HCT116 (cell line): ENCODE data around the gene ACSL3. TPM values are rescaled to one million over a fixed set of nuclear protein-coding genes. Genes with fewer than 3 reads are reported as not detected.

Experiments
- ATAC-seq: fragments of 200-7000 bp; cut with Tn5 transposase; 2 replicates; pipeline ENCODE4 v1.9.1; 2020; ENCODE audit warnings: mild to moderate bottlenecking, moderate library complexity
- BruUV-seq: library from RNA; stranded (reverse); fragments of 400-500 nt; replicated peaks from 2 replicates; lab custom pipeline; 2021; lab: Mats Ljungman, UMichigan
- CTCF ChIA-PET: fragments of 300-600 bp; sonication (Branson Sonifier 250); formaldehyde crosslinking; loops from one replicate; lab custom pipeline; 2021; ENCODE audit warnings: antibody characterized with exemption; lab: Charles Lee
- POLR2A ChIA-PET: fragments of 300-600, 350-600 bp; sonication (Branson Sonifier 250); formaldehyde crosslinking; loops from one replicate; lab custom pipeline; 2021; ENCODE audit warnings: antibody characterized with exemption; lab: Charles Lee
- RAD21 ChIA-PET, 2 experiments: fragments of 300-600 bp; sonication (Branson Sonifier 250); formaldehyde crosslinking; loops; one replicate each; lab custom pipeline; 2023; ENCODE audit warnings: low total read pairs in 2 of 2; ENCODE audit not compliant: uncharacterized antibody in 2 of 2, unreplicated experiment in 2 of 2, low non-redundant PET in 1 of 2; lab: Charles Lee
- DNase-seq: peaks from one replicate; pipeline ENCODE4 v3.0.0-alpha.2; 2010; ENCODE audit warnings: low read depth, low spot score
- H2AFZ ChIP-seq: fragments of 200-600 bp; shearing (Covaris generic), sonication (generic); 2 replicates; pipeline ENCODE4 v1.6.1; 2017; ENCODE audit warnings: low read depth, mixed run types, mixed read lengths, antibody characterized with exemption, low read length; ENCODE audit not compliant: poor library complexity, severe bottlenecking
- H3K27ac ChIP-seq: 2 replicates; pipeline ENCODE4 v1.5.1; 2012; ENCODE audit warnings: low read depth, low read length
- H3K27me3 ChIP-seq: fragments of 200-600 bp; sonication (generic); 2 replicates; pipeline ENCODE4 v1.6.1; 2016; ENCODE audit warnings: mixed run types, low read length, mixed read lengths; ENCODE audit not compliant: insufficient read depth
- H3K36me3 ChIP-seq, 2 experiments: fragments of 200-500 bp in 1 of 2; fragments of 200-600 bp in 1 of 2; sonication (Bioruptor generic) in 1 of 2; sonication (generic) in 1 of 2; 2 replicates each; pipeline versions ENCODE4 v1.5.1 to v1.6.1; 2014 to 2016; ENCODE audit warnings: low read length in 2 of 2, inconsistent platforms in 1 of 2, mixed read lengths in 1 of 2, mixed run types in 1 of 2; ENCODE audit not compliant: insufficient read depth in 2 of 2, control insufficient read depth in 1 of 2
- H3K4me1 ChIP-seq, 2 experiments: fragments of 200-600 bp in 1 of 2; sonication (generic) in 1 of 2; 2 replicates each; pipeline versions ENCODE4 v1.5.1 to v1.6.1; 2012 to 2017; ENCODE audit warnings: low read length in 2 of 2, inconsistent platforms in 1 of 2, mild to moderate bottlenecking in 1 of 2, mixed read lengths in 1 of 2, mixed run types in 1 of 2, moderate library complexity in 1 of 2; ENCODE audit not compliant: insufficient read depth in 2 of 2, control insufficient read depth in 1 of 2
- H3K4me2 ChIP-seq: fragments of 200-600 bp; sonication (generic); 2 replicates; pipeline ENCODE4 v1.6.1; 2017; ENCODE audit warnings: mixed run types, low read length, mixed read lengths
- H3K4me3 ChIP-seq, 2 experiments: fragments of 200-600 bp in 1 of 2; sonication (generic) in 1 of 2; replicated peaks in 1 of 2; 2 replicates each; pipeline ENCODE4 v1.5.1; 2011 to 2016; ENCODE audit warnings: low read length in 2 of 2, control low read depth in 1 of 2, low read depth in 1 of 2, mild to moderate bottlenecking in 1 of 2, mixed read lengths in 1 of 2, mixed run types in 1 of 2
- H3K79me2 ChIP-seq: fragments of 200-600 bp; sonication (generic); 2 replicates; pipeline ENCODE4 v1.6.1; 2017; ENCODE audit warnings: mild to moderate bottlenecking, mixed run types, low read length, moderate library complexity, mixed read lengths; ENCODE audit not compliant: insufficient read depth
- H3K9ac ChIP-seq: fragments of 200-600 bp; sonication (generic); 2 replicates; pipeline ENCODE4 v1.6.1; 2016; ENCODE audit warnings: low read length, mixed read lengths
- H3K9me2 ChIP-seq: fragments of 200-600 bp; sonication (generic), shearing (Covaris generic); 2 replicates; pipeline ENCODE4 v1.6.1; 2017; ENCODE audit warnings: mixed run types, mild to moderate bottlenecking, moderate library complexity; ENCODE audit not compliant: insufficient read depth
- H3K9me3 ChIP-seq, 2 experiments: fragments of 200-500 bp in 1 of 2; fragments of 200-600 bp in 1 of 2; sonication (Bioruptor generic) in 1 of 2; sonication (generic) in 1 of 2; 2 replicates each; pipeline ENCODE4 v1.6.1; 2014 to 2017; ENCODE audit warnings: low read length in 2 of 2, mixed read lengths in 2 of 2, inconsistent platforms in 1 of 2, low read depth in 1 of 2, mild to moderate bottlenecking in 1 of 2, mixed run types in 1 of 2, moderate library complexity in 1 of 2; ENCODE audit not compliant: control insufficient read depth in 1 of 2, insufficient read depth in 1 of 2
- H4K20me1 ChIP-seq: fragments of 200-600 bp; sonication (generic), shearing (Covaris generic); 2 replicates; pipeline ENCODE4 v1.6.1; 2017; ENCODE audit warnings: mixed run types, mild to moderate bottlenecking, moderate library complexity; ENCODE audit not compliant: insufficient read depth
- ATF3 ChIP-seq: IDR thresholded peaks from 2 replicates; pipeline ENCODE4 v1.6.1; 2012
- CBX3 ChIP-seq: IDR thresholded peaks from 2 replicates; pipeline ENCODE4 v1.6.1; 2012; ENCODE audit warnings: low read depth
- ELF1 ChIP-seq: IDR thresholded peaks from 2 replicates; pipeline ENCODE4 v1.6.1; 2012; ENCODE audit warnings: low read depth, borderline replicate concordance
- EZH2 ChIP-seq: fragments of 200-600 bp; sonication (generic); IDR thresholded peaks from 2 replicates; pipeline ENCODE4 v1.6.1; 2017; ENCODE audit warnings: antibody characterized with exemption, mixed run types
- JUND ChIP-seq: IDR thresholded peaks from 2 replicates; pipeline ENCODE4 v1.6.1; 2012
- MAX ChIP-seq: IDR thresholded peaks from 2 replicates; pipeline ENCODE4 v1.6.1; 2012
- POLR2AphosphoS5 ChIP-seq: IDR thresholded peaks from 2 replicates; pipeline ENCODE4 v1.6.1; 2011; ENCODE audit warnings: mild to moderate bottlenecking, low read depth, low read length, moderate library complexity
- RAD21 ChIP-seq: IDR thresholded peaks from 2 replicates; pipeline ENCODE4 v1.6.1; 2012; ENCODE audit warnings: low read depth, mild to moderate bottlenecking
- REST ChIP-seq: IDR thresholded peaks from 2 replicates; pipeline ENCODE4 v1.6.1; 2012; ENCODE audit warnings: low read depth
- SIN3A ChIP-seq: IDR thresholded peaks from 2 replicates; pipeline ENCODE4 v1.6.1; 2012; ENCODE audit warnings: low read depth
- TCF7L2 ChIP-seq: IDR thresholded peaks from 2 replicates; pipeline ENCODE4 v1.7.0; 2011; ENCODE audit warnings: borderline replicate concordance, inconsistent platforms; ENCODE audit not compliant: insufficient read depth, insufficient read length; ENCODE audit errors: extremely low read depth
- YY1 ChIP-seq: IDR thresholded peaks from 2 replicates; pipeline ENCODE4 v1.6.1; 2011; ENCODE audit warnings: low read length, low read depth, moderate library complexity, mild to moderate bottlenecking; ENCODE audit not compliant: insufficient replicate concordance; ENCODE audit errors: extremely low read depth
- ZBTB33 ChIP-seq: IDR thresholded peaks from 2 replicates; pipeline ENCODE4 v1.6.1; 2011; ENCODE audit warnings: mild to moderate bottlenecking, low read length, moderate library complexity; ENCODE audit not compliant: insufficient replicate concordance; ENCODE audit errors: extremely low read depth
- ZFX ChIP-seq: fragments of 450-650 bp; IDR thresholded peaks from 2 replicates; pipeline ENCODE4 v1.6.1; 2017
- intact Hi-C: fragments of 100-400 bp; cut with micrococcal nuclease; formaldehyde crosslinking; loops from 2 replicates; pipeline ENCODE4 v1.10.0; 2022
- total RNA-seq: library from RNA; stranded (reverse); gene quantifications from one replicate; pipeline ENCODE4 v1.2.1, GENCODE V29; 2021; ENCODE audit not compliant: unreplicated experiment

The ACSL3 gene
- total RNA-seq, 1 experiment from 2014 or later: 142 TPM

DNA sequence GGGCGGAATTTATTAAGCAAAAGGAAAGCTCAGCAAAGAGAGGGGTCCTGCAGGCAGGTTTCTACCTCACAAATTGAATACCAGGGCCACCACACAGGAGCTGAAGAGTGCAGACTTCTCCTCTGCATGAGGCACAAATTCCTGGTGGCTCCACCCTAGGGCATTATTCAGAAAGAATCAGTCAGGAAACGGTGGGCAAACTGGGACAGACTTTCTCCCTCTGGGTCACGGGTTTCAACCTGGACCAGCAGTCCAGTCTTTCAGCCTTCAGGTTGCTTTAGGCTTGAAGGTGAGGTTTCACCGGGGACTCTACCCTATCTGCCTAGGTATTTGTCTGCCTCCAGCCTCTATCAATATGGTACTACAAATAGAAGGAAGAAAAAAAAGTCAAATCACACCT lies 41.8 kb downstream of the ACSL3 start:
- Histone ChIP-seq H3K36me3 (peaks cover 0 to 8% of the 10 kb centered on the region in 2 experiments; a peak in 1 of 4 replicates), H3K4me2 (no peak overlapping the region), H3K4me1 (peaks cover 0 to 7% of the 10 kb centered on the region in 2 experiments; a peak in 1 of 4 replicates), H3K27me3 (no peaks in the 10 kb centered on the region), H3K9me2 (no peaks in the 10 kb centered on the region), H3K79me2 (peaks cover 88% of the 10 kb centered on the region), H2AFZ (no peak overlapping the region), H3K9ac (no peak overlapping the region), H3K27ac (no peak overlapping the region), H4K20me1 (peaks cover 10% of the 10 kb centered on the region; the same call in 1 of the 2 replicates), H3K9me3 (no peaks in the 10 kb centered on the region), H3K4me3 (no peak overlapping the region)
- no peak for DNase-seq
- TF ChIP-seq ELF1: no peak
- TF ChIP-seq REST: no peak
- no peak for TF ChIP-seq CBX3
- TF ChIP-seq ZBTB33: no peak
- no peak for TF ChIP-seq TCF7L2
- no peak for TF ChIP-seq SIN3A
- no peak for TF ChIP-seq POLR2AphosphoS5
- TF ChIP-seq YY1: no peak
- TF ChIP-seq RAD21: no peak
- no peak for TF ChIP-seq MAX
- TF ChIP-seq ATF3: no peak
- no peak for TF ChIP-seq ZFX
- no peak for TF ChIP-seq EZH2
- TF ChIP-seq JUND: no peak
- POLR2A ChIA-PET: no interaction called here
- TSS peak; percentile 18 for BruUV-seq
- RAD21 ChIA-PET: no interaction called here
- intact Hi-C loops: loop anchor here (1.0 to 5.0 kb wide), 5 partner anchors 105 to 585 kb away; no protein-coding TSS in a partner anchor
- CTCF ChIA-PET: interaction anchor here (0.8 to 4.0 kb wide), 10 partner anchors 10 to 215 kb away, joined by 3 to 52 read pairs (median 8); no protein-coding TSS in a partner anchor
- ATAC-seq: 0 out of 2 replicates have a peak, but pooled peaks have one; percentile 19
